HG03439 (cell line): ENCODE measurements around the gene TMEM144.
"Not testable (repeated sequence)": the region's sequence is repeated elsewhere in the genome, so short reads cannot be mapped to it uniquely, and the experiment has no call there.

Experiments
- ATAC-seq: cut with Tn5 transposase; IDR thresholded peaks from one replicate; pipeline ENCODE4 v1.9.1; 2021; ENCODE audit warnings: mild to moderate bottlenecking, moderate library complexity; ENCODE audit not compliant: unreplicated experiment

TMEM144 gene

GRCh38 chr4:158190718-158191117 lies 19.6 kb upstream of the TMEM144 start:
- no peak for ATAC-seq

DNA sequence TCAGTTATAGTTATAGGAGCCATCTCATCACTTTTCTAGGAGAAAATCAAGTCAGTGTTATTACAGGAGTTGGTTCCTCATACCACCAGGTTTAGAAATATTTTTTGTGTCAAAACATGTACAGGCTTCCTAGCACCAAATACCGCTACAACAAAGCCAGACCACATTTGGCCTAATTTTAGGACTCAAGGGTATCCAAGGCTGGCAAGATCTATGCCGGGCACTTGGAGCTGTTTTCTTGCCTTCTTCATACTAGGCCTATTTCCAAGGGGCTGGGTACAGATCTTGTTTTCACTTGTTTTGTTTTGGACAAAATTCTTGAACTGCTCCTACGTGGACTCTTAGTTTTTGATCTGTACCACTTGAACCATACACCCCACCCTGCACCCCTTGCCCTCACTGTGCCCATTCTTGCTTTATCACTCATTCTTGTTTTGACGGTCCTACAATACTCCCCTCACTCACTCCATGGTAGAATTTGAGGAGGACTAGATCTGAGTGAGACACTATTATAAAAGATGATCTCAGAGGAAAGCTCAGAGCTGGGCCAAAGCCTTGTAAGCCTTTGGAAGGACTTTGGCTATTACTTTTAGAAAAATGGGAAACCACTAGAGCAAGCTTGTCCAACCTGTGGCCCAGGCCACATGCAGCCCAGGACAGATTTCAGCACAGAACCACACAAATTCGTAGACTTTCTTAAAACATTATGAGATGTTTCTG lies 17.7 kb upstream of the TMEM144 start:
- no peak for ATAC-seq

- no peak for ATAC-seq
Observed at GRCh38 chr4:158193171-158193749, 17.0 kb upstream of the TMEM144 start.

DNA sequence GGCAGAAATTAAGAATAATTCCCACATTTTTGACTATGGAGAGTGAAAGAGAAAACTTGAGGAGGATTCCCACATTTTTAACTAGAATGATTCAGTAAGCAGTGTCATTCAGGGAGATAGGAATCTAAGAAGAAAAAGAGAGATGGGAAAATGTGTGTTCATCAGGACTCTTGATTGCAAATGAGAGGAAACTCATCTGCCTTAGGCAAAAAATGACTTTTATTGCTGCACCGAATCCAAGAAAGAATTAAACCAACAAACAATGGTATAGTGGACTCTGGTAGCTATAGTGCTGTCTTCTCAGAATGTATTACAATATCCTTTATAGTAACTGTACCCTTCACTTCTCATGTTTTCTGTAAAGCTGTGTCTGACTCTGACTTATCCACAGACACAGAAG lies 15.0 kb upstream of the TMEM144 start:
- no peak for ATAC-seq

GRCh38 chr4:158197194-158197776 lies 13.0 kb upstream of the TMEM144 start:
- ATAC-seq, result no peak

GRCh38 chr4:158200214-158200613 lies 10.1 kb upstream of the TMEM144 start:
- no peak for ATAC-seq

DNA sequence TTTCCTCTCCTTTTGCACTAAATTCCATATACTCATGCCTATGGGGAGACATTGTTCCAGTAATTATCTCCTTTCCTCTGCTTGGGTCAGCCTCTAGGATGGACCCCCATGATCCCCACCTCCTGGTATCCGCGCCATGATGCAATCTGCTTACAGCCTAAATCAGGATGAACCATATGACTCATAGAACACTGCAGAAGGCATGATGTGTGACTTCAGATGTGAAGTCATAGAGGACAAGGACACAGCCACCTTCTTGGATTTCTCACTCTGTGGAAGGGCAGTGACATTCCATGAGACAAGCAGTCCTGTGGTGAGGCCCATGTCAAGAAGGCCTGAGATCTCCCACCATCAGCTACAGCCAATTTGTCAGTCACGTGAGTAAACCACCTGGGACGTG lies 9.0 kb upstream of the TMEM144 start:
- no peak for ATAC-seq

DNA sequence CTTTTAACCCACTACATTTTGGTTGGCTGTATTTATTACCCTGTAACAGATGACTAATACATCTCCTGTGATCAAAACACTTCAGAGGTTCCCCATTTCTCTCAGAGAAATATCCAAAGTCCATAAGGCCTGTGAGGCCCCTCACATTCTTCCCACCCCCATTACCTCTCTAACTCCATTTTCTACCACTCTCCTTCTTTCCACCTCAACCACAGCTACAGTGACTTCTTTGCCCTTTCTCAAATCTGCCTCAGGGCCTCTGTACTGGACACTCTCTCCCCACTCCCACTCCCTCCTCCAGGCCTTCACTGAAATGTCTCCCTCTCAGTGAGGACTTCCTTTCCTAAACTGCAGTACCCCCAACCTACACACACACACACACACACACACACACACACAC lies 8.4 kb upstream of the TMEM144 start:
- ATAC-seq, result no peak

DNA sequence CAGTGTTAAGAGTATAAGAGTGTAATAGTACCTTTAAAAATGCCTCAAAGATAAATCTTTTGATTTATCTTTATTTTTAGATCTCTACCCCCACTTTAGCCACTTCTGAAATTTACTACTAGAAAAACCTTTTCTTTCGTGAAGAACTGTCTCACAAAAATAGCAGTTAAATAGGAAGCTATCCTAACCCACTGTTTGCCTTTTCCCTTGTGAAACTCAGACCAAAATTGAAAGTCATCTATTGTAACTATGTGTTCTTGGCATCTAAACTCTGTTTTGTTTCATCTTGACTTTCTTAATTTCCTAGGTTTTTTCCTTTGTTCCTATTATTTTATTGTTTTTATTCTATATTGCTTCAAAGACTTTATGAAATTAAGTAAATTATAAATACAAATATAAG lies 7.8 kb upstream of the TMEM144 start:
- no peak for ATAC-seq

DNA sequence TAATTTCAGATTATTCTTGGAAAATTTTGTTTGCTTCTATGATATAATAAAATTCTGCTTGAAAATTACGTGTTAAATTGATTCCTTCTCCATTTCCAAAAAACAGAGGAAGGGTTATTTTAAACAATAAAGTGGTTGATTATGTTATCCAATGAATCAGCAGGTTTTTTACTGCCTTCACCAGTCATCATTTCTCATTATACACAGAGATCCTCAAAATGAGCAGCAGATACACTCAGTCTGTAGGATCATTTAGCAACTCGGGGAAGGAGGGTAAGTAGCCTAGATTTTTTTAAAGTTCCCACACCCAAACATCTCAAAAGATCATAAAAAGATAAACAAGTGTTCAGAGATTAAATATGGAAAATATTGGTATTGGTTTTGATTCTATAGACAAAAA lies 6.8 kb upstream of the TMEM144 start:
- ATAC-seq, result no peak

- ATAC-seq, result no peak
Observed at GRCh38 chr4:158203929-158204328, 6.4 kb upstream of the TMEM144 start.

GRCh38 chr4:158208963-158209640 lies 1.2 kb upstream of the TMEM144 start:
- ATAC-seq, result peak; percentile 56

- no peak for ATAC-seq
Observed at GRCh38 chr4:158211222-158211621, 936 bp downstream of the TMEM144 start.

DNA sequence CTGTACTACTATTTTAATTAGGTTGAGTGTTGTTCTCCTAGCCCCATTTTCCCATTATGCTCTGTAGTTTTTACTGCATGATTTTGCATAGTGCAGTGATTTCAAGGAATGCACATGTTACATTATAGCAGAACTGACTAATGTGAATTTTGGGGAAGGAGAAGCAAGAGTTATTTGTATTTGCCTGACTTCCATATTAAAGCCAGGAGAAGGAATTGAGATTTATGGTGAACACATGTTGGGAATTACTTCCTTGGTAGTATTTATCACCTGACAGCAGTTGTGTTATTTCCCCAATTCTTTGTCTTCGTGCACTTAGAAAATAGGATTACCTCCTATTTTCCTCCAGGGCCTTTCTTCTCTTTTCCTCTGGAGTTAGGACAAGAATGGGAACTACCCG lies 3.2 kb downstream of the TMEM144 start:
- ATAC-seq, result no peak

GRCh38 chr4:158214856-158215255 lies 4.6 kb downstream of the TMEM144 start:
- ATAC-seq, result no peak

DNA sequence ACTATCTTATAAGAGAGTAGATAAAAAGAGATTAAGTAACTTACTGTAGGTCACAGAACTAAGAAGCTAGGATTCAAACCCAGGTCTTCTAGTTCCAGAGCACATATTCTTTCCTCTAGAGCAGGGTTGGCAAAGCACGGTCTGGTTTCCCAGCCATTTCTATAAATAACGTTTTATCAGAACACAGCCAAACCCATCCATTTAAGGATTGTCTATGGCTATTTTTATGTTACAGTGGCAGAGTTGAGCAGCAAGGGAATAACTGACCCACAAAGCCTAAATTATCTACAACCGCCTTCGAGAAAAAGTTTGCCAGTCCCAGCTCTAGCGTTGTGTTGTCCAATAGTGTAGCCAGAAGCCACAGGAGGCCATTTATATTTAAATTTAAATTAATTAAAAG lies 7.5 kb downstream of the TMEM144 start:
- no peak for ATAC-seq

- no peak for ATAC-seq
Observed at GRCh38 chr4:158219623-158220022, 9.3 kb downstream of the TMEM144 start.

GRCh38 chr4:158224318-158224717 lies 14.0 kb downstream of the TMEM144 start:
- ATAC-seq, result not testable (repeated sequence)

DNA sequence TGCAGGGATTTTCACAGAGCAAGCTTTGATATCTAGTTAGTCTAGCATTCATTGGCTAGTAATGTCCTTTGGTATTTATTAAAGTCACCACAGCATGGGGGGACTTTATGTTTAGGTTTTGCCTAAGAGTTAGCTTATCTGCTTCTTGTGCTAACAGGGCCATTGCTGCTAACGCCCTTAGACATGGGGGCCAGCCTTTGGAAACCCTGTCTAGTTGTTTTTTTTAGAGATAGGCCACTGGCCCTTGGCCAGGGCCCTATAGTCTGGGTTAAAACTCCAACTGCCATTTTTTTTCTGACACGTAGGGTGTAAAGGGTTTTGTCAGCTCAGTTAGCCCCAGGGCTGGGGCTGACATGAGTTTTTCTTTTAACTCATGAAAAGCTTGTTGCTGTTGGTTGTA lies 14.7 kb downstream of the TMEM144 start:
- not testable (repeated sequence) for ATAC-seq

DNA sequence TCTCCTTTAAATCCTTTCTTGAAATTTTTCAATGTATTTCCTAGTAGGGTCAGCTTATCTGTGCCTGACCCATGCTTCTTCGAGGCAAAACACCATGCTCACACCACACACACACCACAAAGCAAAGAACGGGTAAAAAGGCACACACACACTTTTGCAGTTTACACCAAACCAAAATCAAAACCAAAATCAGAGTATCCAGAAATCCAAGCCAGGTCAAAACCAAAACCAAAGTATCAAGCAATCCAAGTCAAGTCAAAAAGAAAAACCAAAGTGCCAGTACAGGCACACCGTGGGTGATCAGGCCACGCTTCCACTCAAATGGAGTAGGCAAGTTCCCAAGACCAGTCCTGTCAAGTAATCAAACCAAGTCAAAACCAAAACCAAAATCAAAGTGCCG lies 17.6 kb downstream of the TMEM144 start:
- ATAC-seq, result not testable (repeated sequence)

DNA sequence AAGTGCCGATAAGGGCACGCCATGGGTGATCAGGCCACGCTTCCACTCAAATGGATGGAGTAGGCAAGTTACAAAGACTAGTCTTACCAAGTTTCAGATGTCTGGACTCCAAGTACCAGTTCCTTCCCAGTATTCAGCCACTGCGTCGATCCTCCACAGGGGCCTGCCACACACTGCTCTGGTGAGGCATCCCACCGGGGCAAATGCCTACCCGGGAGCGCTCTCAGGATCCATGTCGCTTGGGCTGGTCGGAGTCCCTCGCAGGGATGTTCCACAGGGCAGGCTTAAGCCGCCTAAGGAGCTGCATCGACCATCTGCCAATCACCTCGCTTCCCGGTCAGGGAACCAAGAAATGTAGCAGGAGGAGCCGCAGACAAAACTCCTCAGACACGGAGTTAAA lies 18.1 kb downstream of the TMEM144 start:
- not testable (repeated sequence) for ATAC-seq

DNA sequence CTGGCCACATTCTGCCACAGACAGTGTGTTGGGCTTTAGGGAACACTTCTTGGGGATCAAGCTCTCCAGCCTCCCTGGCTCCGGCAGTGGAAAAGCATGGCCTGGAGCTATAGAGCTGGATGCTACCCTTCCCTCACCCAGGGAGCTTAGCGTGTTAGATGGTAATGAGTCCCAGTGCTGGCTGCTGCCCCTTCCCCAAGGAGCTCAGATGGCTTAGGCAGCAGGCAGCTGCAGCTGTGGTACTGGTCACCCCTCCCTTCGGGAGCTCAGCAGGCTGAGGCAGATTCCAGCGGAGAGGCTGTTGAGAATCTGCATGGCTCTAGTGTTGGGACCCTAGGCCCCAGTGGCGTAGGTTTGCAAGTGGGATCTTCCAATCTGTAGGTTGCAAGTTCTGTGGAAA lies 19.5 kb downstream of the TMEM144 start:
- ATAC-seq, result no peak
